Measurements from ENCODE around the gene CRYGB. TPM values are rescaled to one million over a fixed set of nuclear protein-coding genes. Genes with fewer than 3 reads are reported as not detected.

The CRYGB gene
- total and polyA plus RNA-seq, 2 of the 13 experiments (the other 11 are each of a cell fraction or from before 2014, with no cell fraction given): not detected

- intact Hi-C loops (cut with micrococcal nuclease; ENCODE audit: unreplicated experiment): no loop called here
- POLR2A ChIA-PET: no interaction called here
- H3K4me2 ChIP-seq (ENCODE audit: low read depth, low read length): no peak overlapping the region
- FAIRE-seq (no peak), DNase-seq (ENCODE audit: low spot score) (no peak), ATAC-seq (no peak)
- H3K9me3 ChIP-seq (ENCODE audit: low read length): no peaks in the 10 kb centered on the region
- H3K36me3 ChIP-seq (replicated peaks in 1 of 2; ENCODE audit: control insufficient read depth in 1 of 2, insufficient read depth in 2 of 2, low read length in 2 of 2): no peaks in the 10 kb centered on the region
- peaks cover 0 to 8% of the 10 kb centered on the region in 2 experiments; a peak in 1 of 5 replicates for H3K27me3 ChIP-seq (ENCODE audit: control insufficient read depth in 1 of 2, insufficient read depth in 2 of 2, low read length in 2 of 2)
- no TSS peak for BruUV-seq (replicated peaks)
- H2AFZ ChIP-seq (ENCODE audit: low read length): no peak overlapping the region
- H4K20me1 ChIP-seq (ENCODE audit: insufficient read depth, low read length): no peaks in the 10 kb centered on the region
- H3K4me1 ChIP-seq (ENCODE audit: insufficient read depth, low read length): no peaks in the 10 kb centered on the region
- in situ Hi-C loops (cut with HindIII; ENCODE audit: extremely low pct_ligation_motif_present, low pct_unique_long_range_greater_than_20kb): no loop called here
- CTCF ChIA-PET (ENCODE audit: low intra/inter-chr PET ratio, low total read pairs): no interaction called here
- peak; percentile 77 to 83 for TF ChIP-seq MAFK (conservative IDR thresholded peaks at IDR 0.05 in 1 of 2, IDR thresholded peaks at IDR 0.05 in 1 of 2; ENCODE audit: low read length in 2 of 2)
- no peak for TF ChIP-seq U2AF2 (IDR thresholded peaks at IDR 0.05; ENCODE audit: low read depth, low read length)
- TF ChIP-seq MAFF (IDR thresholded peaks at IDR 0.05; ENCODE audit: low read depth, low read length): peak; percentile 78
- H3K4me3 ChIP-seq (replicated peaks in 1 of 3; ENCODE audit: insufficient read depth in 1 of 3, low read depth in 2 of 3, low read length in 3 of 3): no peak overlapping the region
- no peak overlapping the region for H3K27ac ChIP-seq (ENCODE audit: extremely low read length, insufficient read depth, low read length)
- no peak overlapping the region for H3K9ac ChIP-seq (ENCODE audit: insufficient read depth, low read depth, low read length)
- H3K79me2 ChIP-seq (ENCODE audit: insufficient read depth, low read length): no peaks in the 10 kb centered on the region
Measured at GRCh38 chr2:208150094-208150493, 4.1 kb upstream of the CRYGB start.

- POLR2A ChIA-PET: no interaction called here
- Histone ChIP-seq H3K4me1 (ENCODE audit: insufficient read depth, low read length) (peaks cover under 1% of the 10 kb centered on the region), H3K36me3 (replicated peaks in 1 of 2; ENCODE audit: control insufficient read depth in 1 of 2, insufficient read depth in 2 of 2, low read length in 2 of 2) (no peaks in the 10 kb centered on the region), H3K9ac (ENCODE audit: insufficient read depth, low read depth, low read length) (no peak overlapping the region), H2AFZ (ENCODE audit: low read length) (no peak overlapping the region), H3K27ac (ENCODE audit: extremely low read length, insufficient read depth, low read length) (no peak overlapping the region), H3K79me2 (ENCODE audit: insufficient read depth, low read length) (no peaks in the 10 kb centered on the region), H3K9me3 (ENCODE audit: low read length) (no peaks in the 10 kb centered on the region), H3K4me3 (replicated peaks in 1 of 3; ENCODE audit: insufficient read depth in 1 of 3, low read depth in 2 of 3, low read length in 3 of 3) (no peak overlapping the region), H3K27me3 (ENCODE audit: control insufficient read depth in 1 of 2, insufficient read depth in 2 of 2, low read length in 2 of 2) (peaks cover 0 to 5% of the 10 kb centered on the region in 2 experiments; a peak in 1 of 5 replicates), H3K4me2 (ENCODE audit: low read depth, low read length) (no peak overlapping the region), H4K20me1 (ENCODE audit: insufficient read depth, low read length) (no peaks in the 10 kb centered on the region)
- in situ Hi-C loops (cut with HindIII; ENCODE audit: extremely low pct_ligation_motif_present, low pct_unique_long_range_greater_than_20kb): no loop called here
- 11% methylated on average over 2 of the region's 2 CpGs for WGBS (ENCODE audit: low lambda C conversion rate)
- TF ChIP-seq SMC3 (IDR thresholded peaks at IDR 0.05; ENCODE audit: low read length) (peak; percentile 13; the same call in 1 of the 2 replicates), CTCF (CRISPR knock-in tag; IDR thresholded peaks at IDR 0.05) (peak; percentile 27; the same call in 1 of the 2 replicates), SOX13 (IDR thresholded peaks at IDR 0.05) (no peak), SOX13 (CRISPR knock-in tag; conservative IDR thresholded peaks at IDR 0.05 in 1 of 2, IDR thresholded peaks at IDR 0.05 in 1 of 2) (no peak), KLF12 (CRISPR knock-in tag; IDR thresholded peaks at IDR 0.05; ENCODE audit: borderline replicate concordance) (no peak), STAG1 (CRISPR knock-in tag; IDR thresholded peaks at IDR 0.05) (peak; percentile 62), SIX4 (CRISPR knock-in tag; IDR thresholded peaks at IDR 0.05) (no peak), ZNF576 (CRISPR knock-in tag; IDR thresholded peaks at IDR 0.05) (peak; percentile 47; the same call in 1 of the 2 replicates)
- FAIRE-seq (no peak), DNase-seq (ENCODE audit: low spot score) (no peak), ATAC-seq (peak; percentile 46; the same call in 1 of the 3 replicates)
- CTCF ChIA-PET (ENCODE audit: low intra/inter-chr PET ratio, low total read pairs): no interaction called here
- no TSS peak for BruUV-seq (replicated peaks)
- intact Hi-C loops (cut with micrococcal nuclease; ENCODE audit: unreplicated experiment): loop anchor here (1.0 kb wide), 1 partner anchor 47 kb away; no protein-coding TSS in a partner anchor
Measured at GRCh38 chr2:208148803-208149202, 2.8 kb upstream of the CRYGB start.

All from HepG2 (cell line).